Hepatocyte (in vitro differentiated cells): ENCODE results near the gene BARHL1. TPM values are rescaled to one million over a fixed set of nuclear protein-coding genes. Genes with fewer than 3 reads are reported as not detected.

Source experiments
- DNase-seq: peaks from one replicate; pipeline ENCODE4 v3.0.0-alpha.2; 2016; ENCODE audit warnings: low spot score
- H2AFZ ChIP-seq: fragments of 200-600 bp; sonication (generic); 2 replicates; pipeline ENCODE4 v1.6.0; 2016; ENCODE audit warnings: antibody characterized with exemption, mild to moderate bottlenecking
- H3K27ac ChIP-seq: fragments of 200-600 bp; sonication (generic); 2 replicates; pipeline ENCODE4 v1.5.1; 2016; ENCODE audit warnings: mild to moderate bottlenecking
- H3K27me3 ChIP-seq: fragments of 200-600 bp; sonication (generic); 2 replicates; pipeline ENCODE4 v1.6.1; 2016
- H3K36me3 ChIP-seq: fragments of 200-600 bp; sonication (generic); replicated peaks from 2 replicates; pipeline ENCODE4 v1.5.1; 2016; ENCODE audit warnings: low read depth; ENCODE audit not compliant: insufficient read depth
- H3K4me1 ChIP-seq: fragments of 200-600 bp; sonication (generic); 2 replicates; pipeline ENCODE4 v1.5.1; 2016; ENCODE audit warnings: mild to moderate bottlenecking, moderate library complexity; ENCODE audit not compliant: insufficient read depth
- H3K4me2 ChIP-seq: fragments of 200-600 bp; sonication (generic); 2 replicates; pipeline ENCODE4 v1.6.0; 2016
- H3K4me3 ChIP-seq: fragments of 200-600 bp; sonication (generic); 2 replicates; pipeline ENCODE4 v1.5.1; 2016; ENCODE audit warnings: mild to moderate bottlenecking
- H3K79me2 ChIP-seq: fragments of 200-600 bp; sonication (generic); 2 replicates; pipeline ENCODE4 v1.6.0; 2017; ENCODE audit warnings: mild to moderate bottlenecking
- H3K9me2 ChIP-seq: fragments of 200-600 bp; sonication (generic); replicated peaks from 2 replicates; pipeline ENCODE4 v1.6.0; 2017; ENCODE audit warnings: mild to moderate bottlenecking; ENCODE audit not compliant: insufficient read depth
- H3K9me3 ChIP-seq: fragments of 200-600 bp; sonication (generic); 2 replicates; pipeline ENCODE4 v1.5.1; 2016; ENCODE audit warnings: low read depth, mild to moderate bottlenecking
- H4K20me1 ChIP-seq: fragments of 200-600 bp; sonication (generic); 2 replicates; pipeline ENCODE4 v1.6.0; 2016; ENCODE audit warnings: mild to moderate bottlenecking; ENCODE audit not compliant: insufficient read depth, poor library complexity, severe bottlenecking
- EZH2 ChIP-seq: fragments of 200-600 bp; sonication (generic); IDR thresholded peaks from 2 replicates; pipeline ENCODE4 v1.6.1; 2016; ENCODE audit warnings: antibody characterized with exemption, mild to moderate bottlenecking, borderline replicate concordance
- EZH2phosphoT487 ChIP-seq: fragments of 200-600 bp; sonication (generic); IDR thresholded peaks from one replicate; pipeline ENCODE4 v1.6.1; 2018; ENCODE audit warnings: antibody characterized with exemption, mild to moderate bottlenecking, low read depth, moderate library complexity; ENCODE audit not compliant: unreplicated experiment, severe bottlenecking
- WGBS: methylation state at CpG from one replicate; pipeline ENCODE4 v1.1.6; 2016; ENCODE audit warnings: low lambda C conversion rate; ENCODE audit errors: missing lambda C conversion rate; 5-methylcytosine and 5-hydroxymethylcytosine counted together
- polyA plus RNA-seq: library from polyadenylated mRNA; unstranded; fragments of >200 nt; fragmentation: Nextera tagmentation; extraction: Ambion mirVana; gene quantifications from 2 replicates; pipeline ENCODE4 v1.2.1, GENCODE V29; 2016
- total RNA-seq: library from RNA; depleted of rRNA; stranded (reverse); fragments of >200 nt; gene quantifications from 2 replicates; pipeline ENCODE4 v1.2.3, GENCODE V29; 2014
- TF ChIP-seq, protein P1 (sequence below): fragments of 200-600 bp; sonication (generic); IDR thresholded peaks from 2 replicates; pipeline ENCODE4 v1.5.1; 2016; ENCODE audit warnings: antibody characterized with exemption, mild to moderate bottlenecking; ENCODE audit not compliant: poor library complexity

The BARHL1 gene
- total and polyA plus RNA-seq, 2 experiments from 2014 or later = not detected

DNA sequence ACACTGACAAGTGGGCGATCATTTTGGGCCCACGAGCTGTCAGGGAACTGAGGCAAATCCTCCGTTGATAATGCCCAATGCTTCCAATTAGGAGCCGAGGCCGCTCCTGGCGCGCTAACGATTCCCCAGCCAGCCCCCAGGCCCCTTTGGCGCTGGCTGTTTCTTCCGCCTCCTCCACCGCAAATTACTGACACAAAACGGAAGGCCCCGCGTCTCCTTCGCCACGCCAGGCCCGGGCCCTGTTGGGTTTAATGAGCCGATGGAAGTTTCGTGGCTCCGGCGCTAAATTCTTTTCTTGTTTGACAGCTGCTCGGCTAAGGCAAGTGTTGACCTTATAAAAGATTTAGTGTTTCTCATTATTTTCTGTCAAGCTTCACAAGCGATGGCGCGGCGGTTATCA, 25.7 kb upstream of the BARHL1 start:
- no peaks in the 10 kb centered on the region for H3K79me2 ChIP-seq

DNA sequence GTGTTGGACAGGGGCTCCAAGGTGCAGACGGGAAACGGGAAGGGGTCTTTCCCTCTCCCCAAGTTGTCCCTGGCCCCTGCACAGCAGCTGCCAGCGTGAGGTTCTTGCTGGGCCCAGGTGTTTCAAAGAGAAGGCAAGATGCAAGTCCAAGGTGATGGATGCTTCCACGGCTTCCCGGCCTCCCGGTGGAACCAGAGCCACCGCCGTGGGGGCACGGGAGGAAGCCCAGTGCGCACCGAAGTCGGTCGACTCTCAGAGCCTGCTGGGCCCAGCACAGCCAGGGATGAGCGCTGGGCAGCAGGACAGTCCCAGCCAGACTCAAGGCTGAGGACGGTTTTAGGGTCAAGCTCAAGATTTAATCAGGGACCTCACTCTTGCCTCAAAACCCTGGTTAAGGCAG, 25.2 kb upstream of the BARHL1 start:
- Histone ChIP-seq H3K79me2 (no peaks in the 10 kb centered on the region), H3K4me1 (no peaks in the 10 kb centered on the region), H3K9me2 (no peaks in the 10 kb centered on the region), H4K20me1 (no peaks in the 10 kb centered on the region), H3K27ac (no peak overlapping the region), H3K27me3 (peaks cover 6% of the 10 kb centered on the region), H3K9me3 (no peaks in the 10 kb centered on the region), H3K4me3 (no peak overlapping the region), H3K4me2 (no peak overlapping the region), H2AFZ (no peak overlapping the region), H3K36me3 (no peaks in the 10 kb centered on the region)
- no peak for DNase-seq
- TF ChIP-seq, protein P1, sequence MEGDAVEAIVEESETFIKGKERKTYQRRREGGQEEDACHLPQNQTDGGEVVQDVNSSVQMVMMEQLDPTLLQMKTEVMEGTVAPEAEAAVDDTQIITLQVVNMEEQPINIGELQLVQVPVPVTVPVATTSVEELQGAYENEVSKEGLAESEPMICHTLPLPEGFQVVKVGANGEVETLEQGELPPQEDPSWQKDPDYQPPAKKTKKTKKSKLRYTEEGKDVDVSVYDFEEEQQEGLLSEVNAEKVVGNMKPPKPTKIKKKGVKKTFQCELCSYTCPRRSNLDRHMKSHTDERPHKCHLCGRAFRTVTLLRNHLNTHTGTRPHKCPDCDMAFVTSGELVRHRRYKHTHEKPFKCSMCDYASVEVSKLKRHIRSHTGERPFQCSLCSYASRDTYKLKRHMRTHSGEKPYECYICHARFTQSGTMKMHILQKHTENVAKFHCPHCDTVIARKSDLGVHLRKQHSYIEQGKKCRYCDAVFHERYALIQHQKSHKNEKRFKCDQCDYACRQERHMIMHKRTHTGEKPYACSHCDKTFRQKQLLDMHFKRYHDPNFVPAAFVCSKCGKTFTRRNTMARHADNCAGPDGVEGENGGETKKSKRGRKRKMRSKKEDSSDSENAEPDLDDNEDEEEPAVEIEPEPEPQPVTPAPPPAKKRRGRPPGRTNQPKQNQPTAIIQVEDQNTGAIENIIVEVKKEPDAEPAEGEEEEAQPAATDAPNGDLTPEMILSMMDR = no peak
- no peak for TF ChIP-seq EZH2
- no peak for TF ChIP-seq EZH2phosphoT487
- WGBS = 95% methylated on average over 15 of the region's 15 CpGs

More for the DNA sequence above, 25.7 kb upstream of the BARHL1 start:
- no peak for DNase-seq
- Histone ChIP-seq H3K4me3 (no peak overlapping the region), H3K9me3 (no peaks in the 10 kb centered on the region), H3K27ac (no peak overlapping the region), H2AFZ (no peak overlapping the region), H4K20me1 (no peaks in the 10 kb centered on the region), H3K9me2 (no peaks in the 10 kb centered on the region), H3K36me3 (no peaks in the 10 kb centered on the region), H3K4me1 (no peaks in the 10 kb centered on the region), H3K4me2 (no peak overlapping the region), H3K27me3 (peaks cover 5% of the 10 kb centered on the region)
- TF ChIP-seq EZH2 (no peak), EZH2phosphoT487 (no peak)
- TF ChIP-seq, protein P1 = no peak
- 96% methylated on average over 19 of the region's 26 CpGs for WGBS

GRCh38 chr9:132559711-132560110, 22.7 kb upstream of the BARHL1 start:
- H3K36me3 ChIP-seq = no peaks in the 10 kb centered on the region
- H3K9me3 ChIP-seq = no peaks in the 10 kb centered on the region
- DNase-seq = no peak
- no peaks in the 10 kb centered on the region for H3K4me1 ChIP-seq
- H3K9me2 ChIP-seq = no peaks in the 10 kb centered on the region
- no peaks in the 10 kb centered on the region for H3K79me2 ChIP-seq
- H3K27ac ChIP-seq = no peak overlapping the region
- TF ChIP-seq, protein P1 = no peak
- TF ChIP-seq EZH2phosphoT487 (no peak), EZH2 (no peak)
- WGBS = 92% methylated on average over 2 of the region's 2 CpGs
- no peak overlapping the region for H2AFZ ChIP-seq
- H3K27me3 ChIP-seq = peaks cover 19% of the 10 kb centered on the region
- H3K4me3 ChIP-seq = no peak overlapping the region
- no peaks in the 10 kb centered on the region for H4K20me1 ChIP-seq
- H3K4me2 ChIP-seq = no peak overlapping the region
